Natural killer cell (primary cell): ENCODE data around the gene SGMS2. TPM values are rescaled to one million over a fixed set of nuclear protein-coding genes. Genes with fewer than 3 reads are reported as not detected.

Experiments used
- ATAC-seq, 3 donors: fragments of 150-1000 bp in 2 of 3; fragments of 200-7000 bp in 1 of 3; cut with Tn5 transposase; 1 replicate in 1 of 3; 2 replicates in 2 of 3; pipeline ENCODE4 v1.10.0; 2021; ENCODE audit warnings: mild to moderate bottlenecking in 2 of 3, moderate library complexity in 2 of 3
- DNase-seq, 2 donors: peaks; one replicate each; pipeline versions ENCODE4 v3.0.0 to v3.0.0-alpha.2; 2013 to 2021; ENCODE audit warnings: mixed read lengths in 1 of 2
- H3K27ac ChIP-seq: one replicate; pipeline ENCODE4 v1.5.1; 2013; ENCODE audit warnings: mild to moderate bottlenecking, low read length
- H3K27me3 ChIP-seq: one replicate; pipeline ENCODE4 v1.6.1; 2013; ENCODE audit warnings: low read length; ENCODE audit not compliant: control insufficient read depth, insufficient read depth
- H3K36me3 ChIP-seq: one replicate; pipeline ENCODE4 v1.6.1; 2013; ENCODE audit warnings: low read length; ENCODE audit not compliant: control insufficient read depth, insufficient read depth
- H3K4me1 ChIP-seq: one replicate; pipeline ENCODE4 v1.6.1; 2013; ENCODE audit warnings: low read length; ENCODE audit not compliant: control insufficient read depth, insufficient read depth
- H3K4me3 ChIP-seq: one replicate; pipeline ENCODE4 v1.5.1; 2013; ENCODE audit warnings: low read length
- H3K9me3 ChIP-seq: one replicate; pipeline ENCODE4 v1.6.1; 2013; ENCODE audit warnings: low read length; ENCODE audit not compliant: control insufficient read depth, insufficient read depth
- H3K27ac Mint-ChIP-seq, 2 donors: one replicate each; pipeline ENCODE4 v1.8.0; 2022; ENCODE audit warnings: mild to moderate bottlenecking in 2 of 2, mixed read lengths in 2 of 2, moderate library complexity in 1 of 2
- H3K27me3 Mint-ChIP-seq, 2 donors: one replicate each; pipeline ENCODE4 v1.8.0; 2022; ENCODE audit warnings: low read depth in 2 of 2, mixed read lengths in 2 of 2
- H3K36me3 Mint-ChIP-seq: one replicate; pipeline ENCODE4 v1.8.0; 2022; ENCODE audit warnings: mixed read lengths
- H3K4me1 Mint-ChIP-seq, 2 donors: one replicate each; pipeline ENCODE4 v1.8.0; 2022; ENCODE audit warnings: mixed read lengths in 2 of 2
- H3K4me3 Mint-ChIP-seq: one replicate; pipeline ENCODE4 v1.8.0; 2022; ENCODE audit warnings: mild to moderate bottlenecking, moderate library complexity, mixed read lengths
- H3K9me3 Mint-ChIP-seq, 2 donors: one replicate each; pipeline ENCODE4 v1.8.0; 2022; ENCODE audit warnings: mixed read lengths in 2 of 2
- CTCF ChIP-seq: fragments of 200-600 bp; IDR thresholded peaks from one replicate; pipeline ENCODE4 v1.8.0; 2022; ENCODE audit warnings: antibody characterized with exemption
- whole genome bisulfite sequencing: methylation state at CpG from one replicate; pipeline ENCODE4 v1.1.7; 2013; ENCODE audit warnings: missing lambda C conversion rate; ENCODE audit not compliant: insufficient coverage; 5-methylcytosine and 5-hydroxymethylcytosine counted together
- intact Hi-C: fragments of 100-400 bp; cut with micrococcal nuclease; formaldehyde crosslinking; loops from one replicate; pipeline ENCODE4 v1.14.2; 2022
- total RNA-seq, 4 donors: library from RNA; stranded (reverse); fragments of 120-200 nt in 1 of 4; gene quantifications; one replicate each; pipeline versions ENCODE4 v1.2.3 to v1.2.4, GENCODE V29; 2013 to 2022

The SGMS2 gene
- total RNA-seq, 3 donors from 2014 or later (not counting 1 experiment from before 2014, with no cell fraction given) = 0.16 to 0.98 (median 0.54) TPM

- Mint-ChIP-seq H3K27ac (no peak overlapping the region), H3K27me3 (peaks cover 3 to 14% of the 10 kb centered on the region in 2 donors), H3K9me3 (no peaks in the 10 kb centered on the region), H3K4me3 (no peak overlapping the region), H3K4me1 (no peaks in the 10 kb centered on the region), H3K36me3 (no peaks in the 10 kb centered on the region)
- DNase-seq = no peak
- ATAC-seq = no peak
- Histone ChIP-seq H3K27me3 (no peaks in the 10 kb centered on the region), H3K36me3 (no peaks in the 10 kb centered on the region), H3K27ac (no peak overlapping the region), H3K4me1 (no peaks in the 10 kb centered on the region), H3K4me3 (no peak overlapping the region), H3K9me3 (no peaks in the 10 kb centered on the region)
- intact Hi-C loops = no loop called here
- no peak for TF ChIP-seq CTCF
These were observed 61.1 kb downstream of the SGMS2 start for GRCh38 chr4:107885865-107886264.

GRCh38 chr4:107888237-107888636, 63.5 kb downstream of the SGMS2 start:
- H3K4me3 Mint-ChIP-seq = no peak overlapping the region
- WGBS = 62% methylated on average over 2 of the region's 2 CpGs
- H3K4me1 Mint-ChIP-seq = no peaks in the 10 kb centered on the region
- intact Hi-C loops = no loop called here
- H3K4me3 ChIP-seq = no peak overlapping the region
- no peak for TF ChIP-seq CTCF
- peaks cover 3 to 7% of the 10 kb centered on the region in 2 donors for H3K27me3 Mint-ChIP-seq
- no peaks in the 10 kb centered on the region for H3K9me3 Mint-ChIP-seq
- H3K9me3 ChIP-seq = no peaks in the 10 kb centered on the region
- H3K36me3 ChIP-seq = no peaks in the 10 kb centered on the region
- ATAC-seq (no peak), DNase-seq (no peak)
- no peak overlapping the region for H3K27ac ChIP-seq
- no peaks in the 10 kb centered on the region for H3K36me3 Mint-ChIP-seq
- no peaks in the 10 kb centered on the region for H3K4me1 ChIP-seq
- H3K27ac Mint-ChIP-seq = no peak overlapping the region
- no peaks in the 10 kb centered on the region for H3K27me3 ChIP-seq

GRCh38 chr4:107890779-107891178, 66.0 kb downstream of the SGMS2 start:
- no peak for ATAC-seq
- Histone ChIP-seq H3K36me3 (no peaks in the 10 kb centered on the region), H3K9me3 (no peaks in the 10 kb centered on the region), H3K4me1 (no peaks in the 10 kb centered on the region), H3K27me3 (no peaks in the 10 kb centered on the region), H3K4me3 (no peak overlapping the region), H3K27ac (no peak overlapping the region)
- H3K27me3 Mint-ChIP-seq = peaks cover 0 to 3% of the 10 kb centered on the region in 2 donors
- H3K36me3 Mint-ChIP-seq = no peaks in the 10 kb centered on the region
- intact Hi-C loops = no loop called here
- no peaks in the 10 kb centered on the region for H3K4me1 Mint-ChIP-seq
- 88% methylated on average over 2 of the region's 2 CpGs for WGBS
- no peak overlapping the region for H3K27ac Mint-ChIP-seq
- DNase-seq = no peak
- TF ChIP-seq CTCF = no peak
- H3K4me3 Mint-ChIP-seq = no peak overlapping the region
- H3K9me3 Mint-ChIP-seq = no peaks in the 10 kb centered on the region

- Histone ChIP-seq H3K36me3 (no peaks in the 10 kb centered on the region), H3K9me3 (no peaks in the 10 kb centered on the region), H3K27me3 (no peaks in the 10 kb centered on the region), H3K4me1 (no peaks in the 10 kb centered on the region), H3K4me3 (no peak overlapping the region), H3K27ac (no peak overlapping the region)
- Mint-ChIP-seq H3K27me3 (peaks cover 0 to 3% of the 10 kb centered on the region in 2 donors), H3K4me3 (no peak overlapping the region), H3K4me1 (no peaks in the 10 kb centered on the region), H3K36me3 (no peaks in the 10 kb centered on the region), H3K9me3 (no peaks in the 10 kb centered on the region), H3K27ac (no peak overlapping the region)
- intact Hi-C loops = no loop called here
- ATAC-seq = no peak
- no peak for TF ChIP-seq CTCF
- no peak for DNase-seq
These were observed 66.6 kb downstream of the SGMS2 start for GRCh38 chr4:107891299-107891698.
